Vagina (tissue), 2 donors: ENCODE data around the gene SUGCT.

Source experiments
- CTCF ChIP-seq, 3 experiments: fragments of 450-650 bp in 2 of 3; fragments of 200-600 bp in 1 of 3; sonication (generic) in 1 of 3; IDR thresholded peaks; one replicate each; pipeline ENCODE4 v1.5.1; 2017 to 2019; ENCODE audit warnings: antibody characterized with exemption in 3 of 3, mild to moderate bottlenecking in 2 of 3, moderate library complexity in 2 of 3
- POLR2A ChIP-seq, 2 donors: fragments of 450-650 bp; IDR thresholded peaks; one replicate each; pipeline ENCODE4 v1.6.1; 2017; ENCODE audit warnings: antibody characterized with exemption in 2 of 2, mild to moderate bottlenecking in 2 of 2, moderate library complexity in 2 of 2

GRCh38 chr7:40133561-40134427 lies 1.0 kb upstream of the SUGCT start:
- TF ChIP-seq CTCF (IDR thresholded peaks at IDR 0.05): no peak
- no peak for TF ChIP-seq POLR2A (IDR thresholded peaks at IDR 0.05)
